WTC11 (cell line): ENCODE results near the gene DUSP9. TPM values are rescaled to one million over a fixed set of nuclear protein-coding genes. Genes with fewer than 3 reads are reported as not detected.

ENCODE experiments used
- ATAC-seq: fragments of 200-7000 bp; cut with Tn5 transposase; 2 replicates; pipeline ENCODE4 v1.10.0; 2021; ENCODE audit warnings: mild to moderate bottlenecking, moderate library complexity
- CTCF ChIA-PET: fragments of 300-600 bp; sonication (Branson Sonifier 250); formaldehyde crosslinking; loops from one replicate; lab custom pipeline; 2021; ENCODE audit warnings: antibody characterized with exemption; lab: Charles Lee
- POLR2A ChIA-PET: fragments of 350-600 bp; sonication (Branson Sonifier 250); formaldehyde crosslinking; loops from one replicate; lab custom pipeline; 2021; ENCODE audit warnings: antibody characterized with exemption; lab: Charles Lee
- DNase-seq: peaks from one replicate; pipeline ENCODE4 v3.0.0; 2021; ENCODE audit warnings: low spot score
- H3K27ac Mint-ChIP-seq: 2 replicates; pipeline ENCODE4 v1.8.0; 2021; ENCODE audit warnings: mixed read lengths
- H3K27me3 Mint-ChIP-seq: 2 replicates; pipeline ENCODE4 v1.8.0; 2021; ENCODE audit warnings: low read depth, mild to moderate bottlenecking, moderate library complexity, mixed read lengths
- H3K36me3 Mint-ChIP-seq: 2 replicates; pipeline ENCODE4 v1.8.0; 2021; ENCODE audit warnings: mixed read lengths
- H3K4me1 Mint-ChIP-seq: 2 replicates; pipeline ENCODE4 v1.8.0; 2022; ENCODE audit warnings: mixed read lengths
- H3K4me3 Mint-ChIP-seq: 2 replicates; pipeline ENCODE4 v1.8.0; 2021; ENCODE audit warnings: mild to moderate bottlenecking, moderate library complexity, mixed read lengths
- H3K9me3 Mint-ChIP-seq: 2 replicates; pipeline ENCODE4 v1.8.0; 2021; ENCODE audit warnings: mixed read lengths
- AFF4 ChIP-seq: sonication (generic); formaldehyde crosslinking; IDR thresholded peaks from 2 replicates; pipeline ENCODE4 v1.8.1; 2023; ENCODE audit warnings: mild to moderate bottlenecking, missing genetic modification reagents, borderline replicate concordance
- ATF3 ChIP-seq: sonication (generic); formaldehyde crosslinking; conservative IDR thresholded peaks from 2 replicates; pipeline ENCODE4 v1.8.1; 2022; ENCODE audit warnings: mild to moderate bottlenecking, missing genetic modification reagents
- CDX4 ChIP-seq: fragments of 250-450 bp; sonication (Bioruptor Pico); IDR thresholded peaks from 2 replicates; pipeline ENCODE4 v1.9.0; 2021; ENCODE audit warnings: moderate library complexity, mild to moderate bottlenecking, inconsistent platforms, borderline replicate concordance
- ELF4 ChIP-seq: sonication (generic); formaldehyde crosslinking; IDR thresholded peaks from 2 replicates; pipeline ENCODE4 v1.8.1; 2022; ENCODE audit warnings: low read depth, mild to moderate bottlenecking, moderate library complexity, missing genetic modification reagents
- ERG ChIP-seq: fragments of 250-450 bp; sonication (Bioruptor Pico); IDR thresholded peaks from 2 replicates; pipeline ENCODE4 v1.8.0; 2021; ENCODE audit warnings: mild to moderate bottlenecking
- ETV6 ChIP-seq: sonication (generic); formaldehyde crosslinking; IDR thresholded peaks from 2 replicates; pipeline ENCODE4 v1.8.1; 2022; ENCODE audit warnings: mild to moderate bottlenecking, missing genetic modification reagents
- FOXJ3 ChIP-seq: sonication (generic); formaldehyde crosslinking; IDR thresholded peaks from 2 replicates; pipeline ENCODE4 v1.9.0; 2021; ENCODE audit warnings: missing genetic modification reagents, mild to moderate bottlenecking, borderline replicate concordance
- GABPB1 ChIP-seq: sonication (generic); formaldehyde crosslinking; IDR thresholded peaks from 2 replicates; pipeline ENCODE4 v1.8.1; 2023; ENCODE audit warnings: mild to moderate bottlenecking, missing genetic modification reagents
- JAZF1 ChIP-seq: fragments of 250-450 bp; sonication (Bioruptor Pico); IDR thresholded peaks from 2 replicates; pipeline ENCODE4 v1.9.0; 2021; ENCODE audit warnings: moderate library complexity, mild to moderate bottlenecking, inconsistent platforms
- NFE2L1 ChIP-seq: sonication (generic); formaldehyde crosslinking; IDR thresholded peaks from 2 replicates; pipeline ENCODE4 v1.8.1; 2023; ENCODE audit warnings: missing genetic modification reagents
- NFYB ChIP-seq: sonication (generic); formaldehyde crosslinking; conservative IDR thresholded peaks from 2 replicates; pipeline ENCODE4 v1.8.0; 2022; ENCODE audit warnings: low read depth, missing genetic modification reagents
- NR1H2 ChIP-seq: sonication (generic); formaldehyde crosslinking; IDR thresholded peaks from 2 replicates; pipeline ENCODE4 v1.9.0; 2021; ENCODE audit warnings: mild to moderate bottlenecking, moderate library complexity, missing genetic modification reagents
- OVOL2 ChIP-seq: fragments of 250-450 bp; sonication (Bioruptor Pico); IDR thresholded peaks from 2 replicates; pipeline ENCODE4 v1.9.0; 2021; ENCODE audit warnings: mild to moderate bottlenecking, borderline replicate concordance
- PRRX2 ChIP-seq: fragments of 250-450 bp; sonication (Bioruptor Pico); IDR thresholded peaks from 2 replicates; pipeline ENCODE4 v1.8.0; 2021; ENCODE audit warnings: mild to moderate bottlenecking
- RORB ChIP-seq: fragments of 250-450 bp; sonication (Bioruptor Pico); IDR thresholded peaks from 2 replicates; pipeline ENCODE4 v1.9.0; 2021; ENCODE audit warnings: mild to moderate bottlenecking
- SMAD3 ChIP-seq: sonication (generic); formaldehyde crosslinking; IDR thresholded peaks from 2 replicates; pipeline ENCODE4 v1.8.0; 2022; ENCODE audit warnings: missing genetic modification reagents, mild to moderate bottlenecking, borderline replicate concordance
- SOX15 ChIP-seq: fragments of 250-450 bp; sonication (Bioruptor Pico); IDR thresholded peaks from 2 replicates; pipeline ENCODE4 v1.9.0; 2021; ENCODE audit warnings: mild to moderate bottlenecking
- SP1 ChIP-seq: sonication (generic); formaldehyde crosslinking; conservative IDR thresholded peaks from 2 replicates; pipeline ENCODE4 v1.8.1; 2022; ENCODE audit warnings: missing genetic modification reagents
- TEAD4 ChIP-seq: sonication (generic); formaldehyde crosslinking; IDR thresholded peaks from 2 replicates; pipeline ENCODE4 v1.8.0; 2022; ENCODE audit warnings: mild to moderate bottlenecking, missing genetic modification reagents
- TP53 ChIP-seq: sonication (generic); formaldehyde crosslinking; IDR thresholded peaks from 2 replicates; pipeline ENCODE4 v1.8.1; 2023; ENCODE audit warnings: mild to moderate bottlenecking, missing genetic modification reagents
- USF2 ChIP-seq: sonication (generic); formaldehyde crosslinking; IDR thresholded peaks from 2 replicates; pipeline ENCODE4 v1.8.1; 2023; ENCODE audit warnings: mild to moderate bottlenecking, missing genetic modification reagents, moderate library complexity
- ZNF138 ChIP-seq: sonication (generic); formaldehyde crosslinking; conservative IDR thresholded peaks from 2 replicates; pipeline ENCODE4 v1.8.1; 2022; ENCODE audit warnings: mild to moderate bottlenecking, moderate library complexity, missing genetic modification reagents
- ZNF232 ChIP-seq: sonication (generic); formaldehyde crosslinking; IDR thresholded peaks from 2 replicates; pipeline ENCODE4 v1.8.0; 2022; ENCODE audit warnings: mild to moderate bottlenecking, missing genetic modification reagents
- ZNF263 ChIP-seq: sonication (generic); formaldehyde crosslinking; IDR thresholded peaks from 2 replicates; pipeline ENCODE4 v1.8.1; 2022; ENCODE audit warnings: low read depth, mild to moderate bottlenecking, moderate library complexity, missing genetic modification reagents
- ZNF317 ChIP-seq: sonication (generic); formaldehyde crosslinking; IDR thresholded peaks from 2 replicates; pipeline ENCODE4 v1.8.1; 2023; ENCODE audit warnings: low read depth, mild to moderate bottlenecking, moderate library complexity, missing genetic modification reagents, borderline replicate concordance
- ZNF396 ChIP-seq: fragments of 250-450 bp; sonication (Bioruptor Pico); IDR thresholded peaks from 2 replicates; pipeline ENCODE4 v1.8.0; 2021; ENCODE audit warnings: mild to moderate bottlenecking, moderate library complexity, borderline replicate concordance
- ZNF512 ChIP-seq: sonication (generic); formaldehyde crosslinking; IDR thresholded peaks from 2 replicates; pipeline ENCODE4 v1.8.1; 2022; ENCODE audit warnings: missing genetic modification reagents, borderline replicate concordance
- ZNF671 ChIP-seq: fragments of 250-450 bp; sonication (Bioruptor Pico); IDR thresholded peaks from 2 replicates; pipeline ENCODE4 v1.8.0; 2021; ENCODE audit warnings: mild to moderate bottlenecking
- total RNA-seq: library from RNA; stranded (reverse); gene quantifications from 3 replicates; pipeline ENCODE4 v1.2.3, GENCODE V29; 2021

DUSP9 gene
- total RNA-seq, 1 experiment from 2014 or later: 2.5 TPM

GRCh38 chrX:153634236-153634635 is 12.8 kb upstream of the DUSP9 start (continued):
- TF ChIP-seq AFF4 (CRISPR knock-in tag): no peak
- no peak for TF ChIP-seq OVOL2
- no peak for TF ChIP-seq NFYB (CRISPR knock-in tag)

- Mint-ChIP-seq H3K36me3 (no peaks in the 10 kb centered on the region), H3K9me3 (peaks cover 4% of the 10 kb centered on the region; the same call in 1 of the 2 replicates), H3K27ac (no peak overlapping the region), H3K27me3 (no peaks in the 10 kb centered on the region; the same call in 1 of the 2 replicates), H3K4me3 (no peak overlapping the region), H3K4me1 (no peaks in the 10 kb centered on the region)
- ChIA-PET POLR2A (no interaction called here), CTCF (interaction anchor here (0.7 to 3.8 kb wide), 4 partner anchors 10 to 36 kb away, joined by 3 to 66 read pairs (median 16); partner anchors contain the start of gene CCNQ)
- DNase-seq (no peak), ATAC-seq (no peak)
- TF ChIP-seq ZNF671 (CRISPR knock-in tag) (no peak), ATF3 (no peak), ETV6 (no peak), RORB (CRISPR knock-in tag) (no peak), ZNF317 (CRISPR knock-in tag) (no peak), NFE2L1 (CRISPR knock-in tag) (no peak), NFYB (CRISPR knock-in tag) (no peak), PRRX2 (CRISPR knock-in tag) (no peak), JAZF1 (CRISPR knock-in tag) (no peak), ZNF232 (CRISPR knock-in tag) (no peak), TP53 (no peak), USF2 (CRISPR knock-in tag) (no peak), ZNF263 (no peak), ERG (CRISPR knock-in tag) (no peak), NR1H2 (CRISPR knock-in tag) (no peak), FOXJ3 (CRISPR knock-in tag) (no peak), ZNF138 (CRISPR knock-in tag) (no peak)
Observed at GRCh38 chrX:153634832-153635231, 12.2 kb upstream of the DUSP9 start.

- Mint-ChIP-seq H3K27me3 (no peaks in the 10 kb centered on the region; the same call in 1 of the 2 replicates), H3K4me1 (no peaks in the 10 kb centered on the region), H3K9me3 (peaks cover 4% of the 10 kb centered on the region; the same call in 1 of the 2 replicates), H3K4me3 (no peak overlapping the region), H3K36me3 (no peaks in the 10 kb centered on the region), H3K27ac (no peak overlapping the region)
- CTCF ChIA-PET: interaction anchor here (0.7 to 3.8 kb wide), 9 partner anchors 10 to 81 kb away, joined by 3 to 106 read pairs (median 15); partner anchors contain the start of genes CCNQ and DUSP9
- POLR2A ChIA-PET: no interaction called here
- DNase-seq: no peak
- ATAC-seq: no peak
- TF ChIP-seq NFYB (CRISPR knock-in tag): no peak
- no peak for TF ChIP-seq SOX15 (CRISPR knock-in tag)
- TF ChIP-seq ZNF396 (CRISPR knock-in tag): no peak
- no peak for TF ChIP-seq GABPB1 (CRISPR knock-in tag)
- no peak for TF ChIP-seq SMAD3 (CRISPR knock-in tag)
- no peak for TF ChIP-seq RORB (CRISPR knock-in tag)
- no peak for TF ChIP-seq SP1
- no peak for TF ChIP-seq ELF4
- no peak for TF ChIP-seq ZNF138 (CRISPR knock-in tag)
- TF ChIP-seq ZNF512: no peak
- TF ChIP-seq CDX4: no peak
- no peak for TF ChIP-seq ZNF232 (CRISPR knock-in tag)
- TF ChIP-seq TEAD4 (CRISPR knock-in tag): no peak
Observed at GRCh38 chrX:153635388-153635787, 11.6 kb upstream of the DUSP9 start.
